Mucosa of descending colon (tissue), 3 donors: ENCODE measurements around the gene SPDYE8. TPM values are rescaled to one million over a fixed set of nuclear protein-coding genes. Genes with fewer than 3 reads are reported as not detected.
"Not testable (repeated sequence)": the region's sequence is repeated elsewhere in the genome, so short reads cannot be mapped to it uniquely, and the experiment has no call there.

ENCODE experiments used
- ATAC-seq: fragments of 200-7000 bp; cut with Tn5 transposase; one replicate; pipeline ENCODE4 v1.9.1; 2020; ENCODE audit warnings: mild to moderate bottlenecking, moderate library complexity
- DNase-seq, 3 donors: peaks; one replicate each; pipeline ENCODE4 v3.0.0-alpha.2; 2020
- H3K36me3 ChIP-seq: fragments of 200-600 bp; one replicate; pipeline ENCODE4 v1.8.0; 2021; ENCODE audit warnings: low read depth, mild to moderate bottlenecking
- H3K4me1 ChIP-seq: fragments of 200-600 bp; one replicate; pipeline ENCODE4 v1.8.0; 2021; ENCODE audit warnings: low read depth, mild to moderate bottlenecking
- H3K4me3 ChIP-seq: fragments of 200-600 bp; one replicate; pipeline ENCODE4 v1.8.0; 2021; ENCODE audit warnings: mild to moderate bottlenecking
- H3K9me3 ChIP-seq: fragments of 200-600 bp; one replicate; pipeline ENCODE4 v1.8.0; 2021; ENCODE audit warnings: mild to moderate bottlenecking
- intact Hi-C, 2 donors: fragments of 100-400 bp; cut with DNase I in 1 of 2; cut with micrococcal nuclease in 1 of 2; formaldehyde crosslinking; loops; one replicate each; pipeline versions ENCODE4 v1.11.0 to v1.11.1; 2022; cut with DNase I, micrococcal nuclease
- total RNA-seq, 3 donors: library from RNA; stranded (reverse); fragmentation: NEBNext Ultra II Directional in 2 of 3; extraction: Animal tissue kit (Norgen Biotek cat#: 25700) in 2 of 3; gene quantifications; one replicate each; pipeline versions ENCODE4 v1.2.1 to v1.2.4, GENCODE V29; 2021 to 2023
- donor health status: DM: no; HTN: no; CAD: no; lungs with moderate emphysema.
- donor health status: DM: no; HTN: no; CAD: no.
- donor health status: DM: no; HTN: yes; CAD: no.

The SPDYE8 gene
- total RNA-seq, 3 donors from 2014 or later: not detected

DNA sequence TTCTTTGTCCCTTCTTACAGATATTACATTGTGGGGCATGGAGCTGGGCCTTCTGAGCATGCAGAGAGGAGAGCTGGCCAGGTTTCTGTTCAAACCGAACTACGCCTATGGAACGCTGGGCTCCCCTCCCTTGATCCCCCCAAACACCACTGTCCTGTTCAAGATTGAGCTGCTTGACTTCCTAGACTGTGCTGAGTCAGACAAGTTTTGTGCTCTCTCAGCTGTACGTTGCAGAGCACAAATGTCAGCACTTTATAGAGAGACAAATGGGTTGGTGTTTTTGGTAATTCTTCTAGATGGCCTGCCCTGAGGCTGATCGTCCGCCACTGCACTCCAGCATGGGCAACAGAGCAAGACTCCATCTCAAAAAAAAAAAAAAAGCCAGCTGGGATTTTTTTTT is 58.1 kb downstream of the SPDYE8 start:
- H3K4me1 ChIP-seq, H3K9me3 ChIP-seq, ATAC-seq, DNase-seq, H3K36me3 ChIP-seq, intact Hi-C loops, H3K4me3 ChIP-seq: not testable (repeated sequence)

Other genes with a start within 250 kb of the SPDYE8 start
- gene TYW1B, start 201.6 kb downstream of the SPDYE8 start, total RNA-seq: 1 to 10 TPM; 2.5 to 6.3 (median 3.5) TPM
- 10 to 100 TPM; 31.0 to 36.3 (median 31.6) TPM for gene POM121, start 104.7 kb downstream of the SPDYE8 start, total RNA-seq
- under 1 TPM; 0.43 to 0.95 (median 0.90) TPM for gene TRIM74, start 60.3 kb downstream of the SPDYE8 start, total RNA-seq
- not detected for gene SPDYE11, start 28.1 kb upstream of the SPDYE8 start, total RNA-seq
- gene SPDYE9, start 56.3 kb upstream of the SPDYE8 start, total RNA-seq: not detected